CD4-positive, alpha-beta memory T cell (primary cell): ENCODE measurements around the gene CDK15. TPM values are rescaled to one million over a fixed set of nuclear protein-coding genes. Genes with fewer than 3 reads are reported as not detected.
"Not testable (repeated sequence)": the region's sequence is repeated elsewhere in the genome, so short reads cannot be mapped to it uniquely, and the experiment has no call there.

ENCODE experiments used
- CTCF ChIA-PET: fragments of 350-600 bp; sonication (Branson Sonifier 250); formaldehyde crosslinking; loops from one replicate; lab custom pipeline; 2021; ENCODE audit warnings: inconsistent platforms; ENCODE audit not compliant: partially characterized antibody; lab: Charles Lee
- POLR2A ChIA-PET: fragments of 350-600 bp; sonication (Branson Sonifier 250); formaldehyde crosslinking; loops from one replicate; lab custom pipeline; 2021; ENCODE audit not compliant: partially characterized antibody; lab: Charles Lee
- DNase-seq, 5 donors: peaks; one replicate each; pipeline versions ENCODE4 v3.0.0 to v3.0.0-alpha.2; 2020 to 2022; ENCODE audit warnings: mixed read lengths in 1 of 5
- H3K27ac ChIP-seq: one replicate; pipeline ENCODE4 v1.7.0; 2013; ENCODE audit warnings: low read depth, low read length
- H3K27me3 ChIP-seq: 2 replicates; pipeline ENCODE4 v1.7.0; 2013; ENCODE audit warnings: mild to moderate bottlenecking, low read length, moderate library complexity; ENCODE audit not compliant: insufficient read depth
- H3K36me3 ChIP-seq: 2 replicates; pipeline ENCODE4 v1.7.0; 2013; ENCODE audit warnings: mild to moderate bottlenecking, low read length, moderate library complexity; ENCODE audit not compliant: insufficient read depth
- H3K4me1 ChIP-seq: 2 replicates; pipeline ENCODE4 v1.7.0; 2013; ENCODE audit warnings: mild to moderate bottlenecking, low read length, moderate library complexity; ENCODE audit not compliant: insufficient read depth
- H3K4me3 ChIP-seq, 2 donors: one replicate each; pipeline ENCODE4 v1.7.0; 2013; ENCODE audit warnings: low read length in 2 of 2, mild to moderate bottlenecking in 1 of 2
- H3K9me3 ChIP-seq, 2 donors: one replicate each; pipeline ENCODE4 v1.7.0; 2013; ENCODE audit warnings: low read length in 2 of 2, control low read depth in 1 of 2; ENCODE audit not compliant: control insufficient read depth in 1 of 2
- H3K27ac Mint-ChIP-seq, 7 donors: one replicate each; pipeline ENCODE4 v1.8.0; 2020 to 2021; ENCODE audit warnings: mixed read lengths in 7 of 7, mild to moderate bottlenecking in 6 of 7, inconsistent platforms in 3 of 7, moderate library complexity in 3 of 7
- H3K27me3 Mint-ChIP-seq, 2 donors: one replicate each; pipeline ENCODE4 v1.8.0; 2020 to 2021; ENCODE audit warnings: mixed read lengths in 2 of 2
- H3K36me3 Mint-ChIP-seq, 2 donors: one replicate each; pipeline ENCODE4 v1.8.0; 2020 to 2021; ENCODE audit warnings: mixed read lengths in 2 of 2, inconsistent platforms in 1 of 2, mild to moderate bottlenecking in 1 of 2
- H3K4me1 Mint-ChIP-seq, 4 donors: one replicate each; pipeline ENCODE4 v1.8.0; 2020 to 2021; ENCODE audit warnings: mixed read lengths in 4 of 4, mild to moderate bottlenecking in 1 of 4
- H3K4me3 Mint-ChIP-seq, 8 donors: one replicate each; pipeline ENCODE4 v1.8.0; 2020 to 2021; ENCODE audit warnings: mixed read lengths in 8 of 8, mild to moderate bottlenecking in 7 of 8, moderate library complexity in 6 of 8, inconsistent platforms in 3 of 8
- H3K9me3 Mint-ChIP-seq, 8 donors: one replicate each; pipeline ENCODE4 v1.8.0; 2020 to 2021; ENCODE audit warnings: mixed read lengths in 8 of 8, mild to moderate bottlenecking in 5 of 8, inconsistent platforms in 3 of 8, moderate library complexity in 1 of 8
- intact Hi-C: fragments of 100-400 bp; cut with micrococcal nuclease; formaldehyde crosslinking; loops from one replicate; pipeline ENCODE4 v1.15.1; 2023
- polyA plus RNA-seq, 2 donors: library from polyadenylated mRNA; unstranded; fragments of 300-500 nt; fragmentation: Illumina TruSeq; gene quantifications; one replicate each; pipeline ENCODE4 v1.2.3, GENCODE V29; 2021
- total RNA-seq, 2 experiments: library from RNA; stranded (reverse); gene quantifications; one replicate each; pipeline ENCODE4 v1.2.3, GENCODE V29; 2021

Gene CDK15
- total and polyA plus RNA-seq, 4 experiments from 2014 or later = not detected

DNA sequence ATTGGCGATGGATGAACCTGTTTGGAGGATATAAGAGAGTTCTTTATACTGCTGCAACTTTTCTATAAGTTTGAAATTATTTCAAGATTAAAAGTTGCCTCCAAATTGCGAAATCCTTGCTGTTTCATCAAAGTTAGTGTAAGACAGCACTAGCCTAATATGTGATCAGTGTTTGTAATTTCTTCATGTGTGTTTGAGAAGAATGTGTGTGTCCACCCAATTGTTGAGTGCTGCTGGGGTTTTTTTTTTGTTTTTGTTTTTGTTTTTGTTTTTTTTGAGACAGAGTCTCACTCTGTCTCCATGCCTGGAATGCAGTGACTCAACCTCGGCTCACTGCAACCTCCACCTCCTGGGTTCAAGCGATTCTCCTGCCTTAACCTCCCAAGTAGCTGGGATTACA lies 33.4 kb downstream of the CDK15 start:
- H3K27ac Mint-ChIP-seq = no peak overlapping the region
- no peaks in the 10 kb centered on the region for H3K4me1 Mint-ChIP-seq
- H3K4me3 Mint-ChIP-seq = no peak overlapping the region
- no peak overlapping the region for H3K27ac ChIP-seq
- POLR2A ChIA-PET = no interaction called here
- intact Hi-C loops = no loop called here
- no peaks in the 10 kb centered on the region for H3K27me3 ChIP-seq
- H3K36me3 ChIP-seq = no peaks in the 10 kb centered on the region
- no peaks in the 10 kb centered on the region for H3K36me3 Mint-ChIP-seq
- peaks cover 2 to 14% (median 7%) of the 10 kb centered on the region in 8 donors for H3K9me3 Mint-ChIP-seq
- DNase-seq = no peak
- peaks cover 7 to 9% of the 10 kb centered on the region in 2 donors for H3K27me3 Mint-ChIP-seq
- no peak overlapping the region for H3K4me3 ChIP-seq
- H3K4me1 ChIP-seq = no peaks in the 10 kb centered on the region
- CTCF ChIA-PET = no interaction called here
- H3K9me3 ChIP-seq = no peaks in the 10 kb centered on the region

DNA sequence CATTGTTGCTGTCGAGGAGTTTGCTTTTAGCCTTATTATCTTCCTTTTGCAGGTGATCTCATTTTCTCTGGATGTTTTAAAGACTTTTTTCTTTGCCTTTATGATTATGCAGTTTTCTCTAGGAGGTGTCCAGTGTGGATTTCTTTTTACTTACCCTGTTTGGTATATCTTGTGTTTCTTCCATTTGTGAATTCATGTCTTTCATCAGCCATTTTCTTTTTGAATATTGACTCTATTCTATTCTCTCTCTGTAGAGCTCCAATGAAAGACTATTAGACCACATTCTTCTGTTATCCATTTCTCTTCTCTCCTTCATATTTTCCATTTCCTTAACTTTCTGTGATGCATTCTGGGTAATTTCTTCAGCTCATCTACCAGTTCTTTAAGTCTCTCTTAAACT lies 34.4 kb downstream of the CDK15 start:
- Histone ChIP-seq H3K9me3 (no peaks in the 10 kb centered on the region), H3K36me3 (no peaks in the 10 kb centered on the region), H3K4me3 (no peak overlapping the region), H3K27ac (no peak overlapping the region), H3K27me3 (no peaks in the 10 kb centered on the region), H3K4me1 (no peaks in the 10 kb centered on the region)
- Mint-ChIP-seq H3K4me3 (no peak overlapping the region), H3K9me3 (peaks cover 2 to 14% (median 7%) of the 10 kb centered on the region in 8 donors), H3K27me3 (peaks cover 7 to 9% of the 10 kb centered on the region in 2 donors), H3K4me1 (no peaks in the 10 kb centered on the region), H3K27ac (no peak overlapping the region), H3K36me3 (no peaks in the 10 kb centered on the region)
- no peak for DNase-seq
- POLR2A ChIA-PET = no interaction called here
- CTCF ChIA-PET = no interaction called here
- intact Hi-C loops = no loop called here

DNA sequence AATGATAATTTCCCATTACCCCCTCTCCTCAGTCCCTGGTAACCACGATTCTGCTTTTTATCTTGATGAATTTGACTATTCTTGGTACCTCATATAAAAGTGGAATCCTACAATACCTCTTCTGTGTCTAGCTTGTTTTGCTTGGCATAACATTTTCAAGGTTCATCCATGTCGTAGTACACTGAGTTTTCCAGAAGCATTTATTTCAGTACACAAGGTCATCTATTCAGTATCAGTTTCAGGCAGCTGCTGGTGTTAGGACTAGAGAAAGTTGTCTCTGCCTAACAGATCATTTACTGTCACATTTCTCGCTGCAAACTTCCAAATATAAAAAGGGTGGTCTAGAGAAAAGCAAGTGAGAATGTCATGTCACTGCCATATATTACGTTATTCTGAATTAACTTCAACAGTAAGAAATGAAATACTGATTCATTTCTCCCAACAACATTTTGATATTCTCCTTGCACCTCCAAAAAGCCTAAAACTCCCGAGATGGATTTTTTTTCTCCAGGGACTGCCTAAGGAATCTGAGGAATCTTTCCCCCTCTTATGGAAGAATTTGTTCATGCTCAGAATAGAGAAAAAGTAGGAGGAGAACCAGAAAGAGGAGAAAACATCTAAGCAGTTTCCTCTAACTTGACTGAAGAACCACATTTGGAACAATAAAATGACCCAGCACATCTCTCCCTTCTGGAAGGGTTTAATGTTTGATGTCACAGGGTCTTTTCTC lies 36.0 kb downstream of the CDK15 start:
- Mint-ChIP-seq H3K4me1 (no peaks in the 10 kb centered on the region), H3K27me3 (peaks cover 3 to 9% of the 10 kb centered on the region in 2 donors), H3K27ac (no peak overlapping the region), H3K36me3 (no peaks in the 10 kb centered on the region), H3K4me3 (no peak overlapping the region), H3K9me3 (peaks cover 2 to 14% (median 7%) of the 10 kb centered on the region in 8 donors)
- H3K4me3 ChIP-seq = no peak overlapping the region
- no peaks in the 10 kb centered on the region for H3K27me3 ChIP-seq
- H3K36me3 ChIP-seq = no peaks in the 10 kb centered on the region
- no peak overlapping the region for H3K27ac ChIP-seq
- intact Hi-C loops = no loop called here
- ChIA-PET CTCF (no interaction called here), POLR2A (no interaction called here)
- H3K4me1 ChIP-seq = no peaks in the 10 kb centered on the region
- DNase-seq = no peak
- no peaks in the 10 kb centered on the region for H3K9me3 ChIP-seq

DNA sequence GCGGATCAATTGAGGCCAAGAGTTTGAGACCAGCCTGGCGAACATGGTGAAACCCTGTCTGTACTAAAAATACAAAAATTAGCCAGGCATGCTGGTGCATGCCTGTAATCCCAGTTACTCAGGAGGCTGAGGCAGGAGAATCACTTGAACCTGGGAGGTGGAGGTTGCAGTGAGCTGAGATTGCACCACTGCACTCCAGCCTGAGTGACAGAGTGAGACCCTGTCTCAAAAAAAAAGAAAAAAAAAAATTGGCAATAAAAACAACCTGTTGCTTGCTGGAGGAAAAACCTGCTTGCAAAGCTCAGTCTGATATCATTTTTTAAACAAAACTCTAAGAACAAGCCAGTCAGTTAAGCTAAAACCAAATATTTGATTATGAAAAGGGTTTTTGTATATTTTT lies 38.6 kb downstream of the CDK15 start:
- POLR2A ChIA-PET, DNase-seq, H3K4me1 Mint-ChIP-seq, H3K4me3 ChIP-seq, intact Hi-C loops, CTCF ChIA-PET, H3K27me3 ChIP-seq, H3K27ac Mint-ChIP-seq, H3K4me1 ChIP-seq, H3K27ac ChIP-seq, H3K9me3 ChIP-seq, H3K4me3 Mint-ChIP-seq, H3K36me3 ChIP-seq, H3K36me3 Mint-ChIP-seq: not testable (repeated sequence)
- H3K9me3 Mint-ChIP-seq = peaks cover 2 to 14% (median 7%) of the 10 kb centered on the region in 8 donors
- H3K27me3 Mint-ChIP-seq = peaks cover 8 to 13% of the 10 kb centered on the region in 2 donors

DNA sequence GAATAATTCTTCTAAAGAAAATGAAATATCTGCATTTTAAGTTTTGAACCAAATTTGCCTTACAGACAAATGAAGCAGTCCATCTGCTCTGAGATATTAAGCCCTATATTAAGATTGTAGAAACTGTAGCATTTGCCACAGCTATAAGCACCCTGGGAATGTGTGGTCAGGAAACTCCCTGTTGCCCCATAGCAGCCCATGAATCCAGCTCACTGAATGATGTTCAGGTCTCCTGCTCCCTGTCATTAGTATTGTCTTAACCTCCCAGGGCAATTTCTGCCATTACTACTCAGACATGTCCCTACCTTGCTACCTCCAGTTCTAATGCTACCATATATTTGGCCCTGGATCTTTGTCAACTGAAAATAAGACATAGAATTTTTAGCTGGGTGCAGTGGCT lies 41.1 kb downstream of the CDK15 start:
- no peaks in the 10 kb centered on the region for H3K9me3 Mint-ChIP-seq

DNA sequence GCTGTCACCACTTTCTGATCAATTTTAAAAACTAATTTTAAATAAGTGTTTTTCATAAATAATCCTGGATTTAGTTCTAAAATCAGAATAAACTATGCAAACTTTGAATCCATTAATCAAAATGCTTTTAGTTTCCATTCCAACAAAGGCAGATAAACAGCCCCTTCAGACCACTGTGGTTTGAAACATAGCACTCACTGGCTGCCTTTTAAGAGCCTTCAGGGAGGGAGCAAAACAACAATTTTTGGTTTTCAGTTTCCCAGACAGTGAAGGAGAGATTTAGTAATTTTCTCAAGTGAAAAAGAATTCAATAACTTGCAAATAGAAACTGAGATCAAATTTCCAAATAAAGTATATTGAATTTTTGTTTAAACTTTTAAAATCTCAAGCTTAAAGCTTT lies 46.1 kb downstream of the CDK15 start:
- DNase-seq = no peak
- no peak overlapping the region for H3K4me3 Mint-ChIP-seq
- H3K4me1 ChIP-seq = no peaks in the 10 kb centered on the region
- H3K4me3 ChIP-seq = no peak overlapping the region
- POLR2A ChIA-PET = no interaction called here
- H3K36me3 ChIP-seq = no peaks in the 10 kb centered on the region
- H3K27me3 Mint-ChIP-seq = peaks cover 8 to 20% of the 10 kb centered on the region in 2 donors
- H3K36me3 Mint-ChIP-seq = no peaks in the 10 kb centered on the region
- intact Hi-C loops = no loop called here
- no peaks in the 10 kb centered on the region for H3K9me3 Mint-ChIP-seq
- no peaks in the 10 kb centered on the region for H3K9me3 ChIP-seq
- H3K27me3 ChIP-seq = no peaks in the 10 kb centered on the region
- CTCF ChIA-PET = no interaction called here
- no peak overlapping the region for H3K27ac ChIP-seq
- no peaks in the 10 kb centered on the region for H3K4me1 Mint-ChIP-seq
- no peak overlapping the region for H3K27ac Mint-ChIP-seq

More for the DNA sequence above, 41.1 kb downstream of the CDK15 start:
- Mint-ChIP-seq H3K4me3 (no peak overlapping the region), H3K27me3 (peaks cover 7 to 13% of the 10 kb centered on the region in 2 donors), H3K27ac (no peak overlapping the region), H3K4me1 (no peaks in the 10 kb centered on the region), H3K36me3 (no peaks in the 10 kb centered on the region)
- POLR2A ChIA-PET = no interaction called here
- DNase-seq = no peak
- Histone ChIP-seq H3K36me3 (no peaks in the 10 kb centered on the region), H3K4me1 (no peaks in the 10 kb centered on the region), H3K27ac (no peak overlapping the region), H3K27me3 (no peaks in the 10 kb centered on the region), H3K9me3 (no peaks in the 10 kb centered on the region), H3K4me3 (no peak overlapping the region)
- CTCF ChIA-PET = interaction anchor here (0.8 to 1.6 kb wide), 2 partner anchors 11 to 13 kb away, joined by 4 to 5 read pairs; no protein-coding TSS in a partner anchor
- intact Hi-C loops = no loop called here

DNA sequence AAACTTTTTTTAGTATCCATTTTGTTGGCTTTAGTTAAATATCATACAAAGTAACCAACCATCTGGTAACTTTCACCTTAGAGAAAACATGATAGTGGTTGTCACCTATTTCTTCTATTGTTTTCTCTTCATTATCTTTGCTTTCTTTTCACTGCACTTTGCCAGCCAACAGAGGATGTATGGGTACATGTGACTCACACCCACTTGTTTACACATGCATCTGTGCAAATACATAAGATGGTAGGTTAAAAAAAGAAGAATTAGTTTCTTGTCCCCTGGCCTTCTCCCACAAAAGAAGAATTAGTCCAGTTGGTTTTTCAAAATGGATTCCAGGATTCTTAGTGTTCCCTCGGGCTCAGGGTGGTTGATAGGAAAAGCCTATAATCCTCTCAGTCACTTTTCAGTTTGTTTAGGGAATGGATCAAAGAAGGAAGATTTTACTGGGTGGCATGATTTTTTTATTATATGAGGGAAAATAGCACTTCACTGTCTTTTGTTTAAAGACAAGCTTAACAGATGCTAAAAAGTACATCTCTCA lies 46.6 kb downstream of the CDK15 start:
- no peak for DNase-seq
- Histone ChIP-seq H3K36me3 (no peaks in the 10 kb centered on the region), H3K27me3 (no peaks in the 10 kb centered on the region), H3K27ac (no peak overlapping the region), H3K4me1 (no peaks in the 10 kb centered on the region), H3K9me3 (no peaks in the 10 kb centered on the region), H3K4me3 (no peak overlapping the region)
- Mint-ChIP-seq H3K27ac (no peak overlapping the region), H3K27me3 (peaks cover 8 to 21% of the 10 kb centered on the region in 2 donors), H3K4me3 (no peak overlapping the region), H3K9me3 (no peaks in the 10 kb centered on the region), H3K4me1 (peaks cover 0 to 2% (median 0%) of the 10 kb centered on the region in 4 donors), H3K36me3 (no peaks in the 10 kb centered on the region)
- POLR2A ChIA-PET = no interaction called here
- CTCF ChIA-PET = interaction anchor here (1.1 kb wide), 1 partner anchor 13 kb away, joined by 3 read pairs; no protein-coding TSS in a partner anchor
- intact Hi-C loops = no loop called here
